ENCODE data around the gene FLG2.

FLG2 gene

DNA sequence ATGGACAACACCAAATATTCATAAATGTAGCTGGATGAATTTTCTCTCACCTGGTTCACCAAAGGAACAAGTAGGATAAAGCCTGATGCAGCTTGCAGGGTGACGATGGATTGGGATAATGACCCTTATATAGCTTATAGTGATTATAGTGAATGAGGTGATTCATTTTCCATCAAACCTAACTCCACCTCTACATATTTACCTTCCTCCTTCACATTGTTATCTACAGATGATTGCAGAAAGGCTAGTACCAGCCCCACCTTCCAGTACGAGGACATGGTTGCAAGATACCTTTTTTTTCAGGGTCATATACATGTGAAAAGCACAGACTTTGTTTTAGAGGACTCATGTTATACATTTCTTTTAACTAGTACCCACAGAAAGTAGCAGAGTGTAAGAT is at the start of gene FLG2:
FLG2 (minus strand) TSS at position 101 of the 400 bp plus-strand sequence. CDS start 1,122 bp downstream, outside the sequence.
- peaks cover 12% of the 10 kb centered on the region for H3K9me3 Mint-ChIP-seq
- no peaks in the 10 kb centered on the region for H3K36me3 Mint-ChIP-seq (ENCODE audit: low read depth)
- H3K27ac Mint-ChIP-seq, result no peak within 1 kb of the TSS
- no peak within 1 kb of the TSS for H3K4me3 Mint-ChIP-seq
- no peaks in the 10 kb centered on the region for H3K4me1 Mint-ChIP-seq (ENCODE audit: low read depth)
- H3K27me3 Mint-ChIP-seq (ENCODE audit: low read depth), result no peaks in the 10 kb centered on the region

DNA sequence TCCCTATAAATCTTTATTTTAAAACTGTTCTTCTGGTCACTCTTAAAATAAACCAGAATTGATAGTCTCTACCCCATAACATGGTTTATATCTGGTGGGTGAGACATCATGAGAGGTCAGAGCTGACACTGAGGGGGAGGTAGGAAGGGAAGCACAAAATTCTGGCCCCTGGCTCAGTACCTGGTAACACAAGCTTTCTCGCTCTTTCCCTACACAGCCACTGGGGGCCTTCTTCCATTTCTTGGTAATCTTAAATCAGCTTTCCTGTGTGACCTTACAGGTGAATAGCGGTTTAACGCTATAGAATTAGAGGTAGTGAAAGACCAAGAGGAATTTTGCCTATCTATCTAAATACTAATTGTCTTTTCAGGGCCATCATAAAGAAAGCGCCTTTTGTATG is 48.9 kb upstream of the FLG2 start:
- H3K9me3 Mint-ChIP-seq, result no peaks in the 10 kb centered on the region
- H3K36me3 Mint-ChIP-seq (ENCODE audit: low read depth), result no peaks in the 10 kb centered on the region
- H3K27ac Mint-ChIP-seq, result no peak overlapping the region
- H3K27me3 Mint-ChIP-seq (ENCODE audit: low read depth), result peaks cover 22% of the 10 kb centered on the region
- H3K4me1 Mint-ChIP-seq (ENCODE audit: low read depth), result no peaks in the 10 kb centered on the region
- no peak overlapping the region for H3K4me3 Mint-ChIP-seq

DNA sequence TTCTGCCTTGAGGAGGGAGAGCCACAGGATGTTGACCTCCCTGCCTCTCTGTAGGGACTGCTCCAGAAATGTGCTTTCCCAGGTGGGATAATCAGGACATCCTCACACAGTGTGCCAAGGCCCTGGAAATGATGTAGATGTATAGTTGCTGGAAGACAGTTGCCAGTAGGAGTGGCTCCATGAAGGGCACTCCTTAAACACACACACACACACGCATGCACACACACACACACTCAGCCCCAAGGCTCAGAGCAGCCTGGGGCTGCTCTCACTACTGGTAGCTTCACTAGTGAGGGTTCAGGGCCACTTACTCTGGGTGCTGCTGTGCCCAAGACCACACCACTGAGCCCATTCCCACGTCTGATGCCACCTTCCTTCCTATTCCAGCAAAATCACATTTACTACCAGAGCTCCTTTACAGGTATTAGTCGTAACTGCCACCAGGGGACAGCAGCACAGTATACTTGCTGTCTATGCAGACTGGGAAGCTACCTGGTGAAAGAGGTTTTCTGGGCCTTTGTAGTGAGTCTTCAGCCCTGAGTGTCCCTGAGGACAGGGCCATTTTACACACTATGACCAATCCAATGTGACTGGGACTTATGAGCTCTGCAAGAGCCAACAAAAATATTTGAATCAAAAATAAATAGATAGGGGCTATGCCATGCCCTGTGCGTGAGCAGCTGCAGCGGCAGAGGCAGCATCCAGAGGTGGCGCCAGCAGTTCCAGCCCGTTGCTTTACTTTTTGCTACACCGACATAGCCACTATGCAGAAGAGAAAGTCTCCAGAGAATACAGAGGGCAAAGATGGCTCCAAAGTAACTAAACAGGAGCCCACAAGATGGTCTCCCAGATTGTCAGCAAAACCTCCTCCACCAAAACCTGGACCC is 39.2 kb upstream of the FLG2 start:
- H3K9me3 Mint-ChIP-seq, result no peaks in the 10 kb centered on the region
- H3K4me3 Mint-ChIP-seq, result no peak overlapping the region
- no peaks in the 10 kb centered on the region for H3K4me1 Mint-ChIP-seq (ENCODE audit: low read depth)
- no peaks in the 10 kb centered on the region for H3K36me3 Mint-ChIP-seq (ENCODE audit: low read depth)
- H3K27ac Mint-ChIP-seq, result no peak overlapping the region
- H3K27me3 Mint-ChIP-seq (ENCODE audit: low read depth), result peaks cover 24% of the 10 kb centered on the region

DNA sequence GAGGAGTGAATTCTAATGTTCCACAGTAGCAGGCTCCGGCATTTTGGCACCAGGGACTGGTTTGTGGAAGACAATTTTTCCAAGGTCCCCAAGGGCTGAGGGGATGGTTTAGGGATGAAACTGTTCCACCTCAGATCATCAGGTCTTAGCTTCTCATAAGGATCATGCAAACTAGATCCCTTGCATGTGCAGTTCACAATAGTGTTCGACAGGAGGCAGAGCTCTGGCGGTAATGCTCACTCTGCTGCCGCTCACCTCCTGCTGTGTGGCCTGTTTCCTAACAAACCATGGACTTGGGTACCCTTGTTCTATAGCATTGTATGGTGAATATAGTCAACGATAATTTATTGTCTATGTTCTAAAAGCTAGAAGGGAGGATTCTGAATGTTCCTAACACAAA is 37.7 kb upstream of the FLG2 start:
- H3K36me3 Mint-ChIP-seq (ENCODE audit: low read depth), result no peaks in the 10 kb centered on the region
- peaks cover 26% of the 10 kb centered on the region for H3K27me3 Mint-ChIP-seq (ENCODE audit: low read depth)
- H3K4me3 Mint-ChIP-seq, result no peak overlapping the region
- no peaks in the 10 kb centered on the region for H3K4me1 Mint-ChIP-seq (ENCODE audit: low read depth)
- H3K9me3 Mint-ChIP-seq, result no peaks in the 10 kb centered on the region
- no peak overlapping the region for H3K27ac Mint-ChIP-seq

DNA sequence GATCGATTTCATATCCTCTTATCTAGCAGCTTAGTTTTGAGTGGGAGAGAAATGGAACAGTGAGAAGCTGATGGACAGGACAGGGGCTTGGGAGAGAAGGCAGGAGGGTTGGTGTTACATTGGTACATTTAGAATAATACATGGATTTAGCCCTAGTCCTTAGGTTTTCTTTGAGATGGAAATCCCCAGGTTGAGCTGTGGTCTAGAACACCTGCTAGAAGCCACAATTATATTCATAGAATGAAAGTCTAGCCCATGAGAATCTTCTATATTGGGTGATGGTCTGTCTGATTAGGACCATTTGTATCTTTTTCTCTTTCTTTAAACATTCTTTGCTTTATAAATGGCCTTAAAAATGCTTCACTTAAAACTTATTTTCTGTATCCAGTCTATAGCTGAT is 34.3 kb upstream of the FLG2 start:
- no peak overlapping the region for H3K27ac Mint-ChIP-seq
- peaks cover 33% of the 10 kb centered on the region for H3K27me3 Mint-ChIP-seq (ENCODE audit: low read depth)
- H3K36me3 Mint-ChIP-seq (ENCODE audit: low read depth), result no peaks in the 10 kb centered on the region
- H3K9me3 Mint-ChIP-seq, result no peaks in the 10 kb centered on the region
- no peak overlapping the region for H3K4me3 Mint-ChIP-seq
- no peaks in the 10 kb centered on the region for H3K4me1 Mint-ChIP-seq (ENCODE audit: low read depth)

DNA sequence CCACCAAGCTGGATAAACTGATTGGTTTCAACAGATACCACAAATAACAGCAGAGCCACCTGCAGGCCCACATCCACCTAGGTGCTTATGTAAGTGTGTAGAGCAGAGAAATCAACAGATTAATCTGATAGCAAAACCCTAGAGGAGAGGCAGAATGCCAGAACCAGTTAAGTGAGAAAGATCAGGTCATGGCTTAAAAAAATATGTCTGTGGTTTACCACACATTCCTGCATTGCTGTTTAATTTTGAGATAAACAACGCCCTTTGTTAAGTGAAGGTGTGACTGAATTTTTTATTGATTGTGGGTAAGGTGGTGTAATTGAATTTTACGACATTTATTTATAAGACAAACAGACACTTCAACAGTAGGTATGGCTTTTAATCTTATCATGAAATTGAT is 33.1 kb upstream of the FLG2 start:
- Mint-ChIP-seq H3K4me1 (ENCODE audit: low read depth) (no peaks in the 10 kb centered on the region), H3K4me3 (no peak overlapping the region), H3K36me3 (ENCODE audit: low read depth) (no peaks in the 10 kb centered on the region), H3K27ac (no peak overlapping the region), H3K9me3 (no peaks in the 10 kb centered on the region), H3K27me3 (ENCODE audit: low read depth) (peaks cover 43% of the 10 kb centered on the region)

DNA sequence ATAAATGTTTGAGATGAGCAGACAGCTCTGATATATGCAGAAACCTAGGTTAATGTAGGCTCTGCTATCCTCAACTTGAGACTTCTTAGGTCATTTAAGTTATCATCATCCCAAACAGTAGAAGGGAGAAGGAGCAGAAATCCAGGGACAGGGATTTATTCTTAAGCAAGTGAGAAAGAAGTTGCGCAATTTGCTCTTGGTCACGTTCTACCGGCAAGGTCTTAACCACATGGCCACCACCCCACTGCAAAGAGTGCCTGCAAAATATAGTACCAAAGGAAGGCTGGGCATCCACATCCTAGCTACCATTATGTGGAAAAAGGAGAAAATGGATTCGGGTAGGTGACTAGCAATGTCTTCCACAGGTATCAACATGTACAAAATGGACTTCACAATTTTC is 29.1 kb upstream of the FLG2 start:
- Mint-ChIP-seq H3K27ac (no peak overlapping the region), H3K4me1 (ENCODE audit: low read depth) (no peaks in the 10 kb centered on the region), H3K36me3 (ENCODE audit: low read depth) (no peaks in the 10 kb centered on the region), H3K9me3 (no peaks in the 10 kb centered on the region), H3K27me3 (ENCODE audit: low read depth) (peaks cover 24% of the 10 kb centered on the region), H3K4me3 (no peak overlapping the region)

DNA sequence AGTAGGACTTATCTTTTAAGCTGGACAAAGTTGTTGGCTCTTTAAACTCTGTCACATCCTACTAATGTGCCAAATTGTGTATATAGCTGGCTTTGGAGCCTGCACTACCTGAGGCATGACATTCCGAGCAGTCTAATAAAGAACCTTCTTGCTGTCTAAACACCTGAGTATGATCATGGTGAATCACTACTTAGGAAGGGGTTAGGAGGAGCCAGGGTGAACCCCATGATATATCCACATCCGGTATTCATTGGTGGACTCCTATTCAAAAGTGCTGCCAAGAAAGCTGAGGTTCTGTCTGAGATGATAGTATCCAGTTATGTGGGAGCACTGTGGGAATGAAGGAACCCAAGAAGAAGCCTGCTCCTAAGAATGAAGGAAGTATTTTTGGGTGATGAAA is 27.1 kb upstream of the FLG2 start:
- Mint-ChIP-seq H3K4me1 (ENCODE audit: low read depth) (no peaks in the 10 kb centered on the region), H3K9me3 (no peaks in the 10 kb centered on the region), H3K27ac (no peak overlapping the region), H3K27me3 (ENCODE audit: low read depth) (peaks cover 19% of the 10 kb centered on the region), H3K4me3 (no peak overlapping the region), H3K36me3 (ENCODE audit: low read depth) (no peaks in the 10 kb centered on the region)

DNA sequence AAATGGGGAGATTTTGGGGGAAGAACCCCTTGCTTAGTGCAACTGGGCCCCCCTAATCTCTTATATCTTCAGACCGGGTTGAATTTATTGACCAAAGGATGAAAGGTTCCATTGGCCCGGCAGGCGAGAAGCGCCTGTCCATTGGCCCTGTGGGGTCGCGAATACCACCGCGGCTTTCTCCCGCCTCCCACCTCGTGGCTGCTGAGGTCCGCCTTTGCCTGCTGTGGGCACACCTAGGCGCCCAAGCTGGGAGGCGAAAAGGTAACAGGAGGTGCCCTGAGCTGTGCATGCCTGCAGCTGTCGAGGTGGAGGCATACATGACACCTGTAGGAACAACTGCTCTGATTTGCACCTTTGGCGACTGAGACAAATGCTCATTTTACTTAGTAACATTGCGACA is 21.1 kb upstream of the FLG2 start:
- Mint-ChIP-seq H3K4me1 (ENCODE audit: low read depth) (no peaks in the 10 kb centered on the region), H3K9me3 (no peaks in the 10 kb centered on the region), H3K27ac (no peak overlapping the region), H3K27me3 (ENCODE audit: low read depth) (peaks cover 11% of the 10 kb centered on the region), H3K36me3 (ENCODE audit: low read depth) (no peaks in the 10 kb centered on the region), H3K4me3 (no peak overlapping the region)

DNA sequence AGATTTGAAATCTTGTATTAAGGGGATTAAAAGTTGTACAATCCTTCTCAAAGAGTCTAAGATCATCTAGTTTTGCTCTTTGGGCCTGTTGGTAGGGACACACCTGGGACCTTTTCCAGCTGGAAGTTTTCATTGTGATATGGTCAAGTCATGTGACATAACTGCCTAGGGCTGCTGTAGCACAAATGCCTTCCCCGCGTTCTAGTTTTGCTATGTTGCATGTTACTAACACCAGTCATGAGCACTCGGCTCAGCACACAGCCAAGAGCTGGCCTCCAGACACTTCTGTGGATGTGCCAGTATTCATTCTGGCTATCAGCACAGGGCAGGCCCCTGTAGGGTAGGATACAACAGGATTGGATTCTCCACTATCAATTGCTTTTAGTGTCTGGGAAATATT is 14.6 kb upstream of the FLG2 start:
- Mint-ChIP-seq H3K4me3 (no peak overlapping the region), H3K27ac (no peak overlapping the region), H3K4me1 (ENCODE audit: low read depth) (no peaks in the 10 kb centered on the region), H3K9me3 (peaks cover 1% of the 10 kb centered on the region), H3K27me3 (ENCODE audit: low read depth) (peaks cover 13% of the 10 kb centered on the region), H3K36me3 (ENCODE audit: low read depth) (no peaks in the 10 kb centered on the region)

DNA sequence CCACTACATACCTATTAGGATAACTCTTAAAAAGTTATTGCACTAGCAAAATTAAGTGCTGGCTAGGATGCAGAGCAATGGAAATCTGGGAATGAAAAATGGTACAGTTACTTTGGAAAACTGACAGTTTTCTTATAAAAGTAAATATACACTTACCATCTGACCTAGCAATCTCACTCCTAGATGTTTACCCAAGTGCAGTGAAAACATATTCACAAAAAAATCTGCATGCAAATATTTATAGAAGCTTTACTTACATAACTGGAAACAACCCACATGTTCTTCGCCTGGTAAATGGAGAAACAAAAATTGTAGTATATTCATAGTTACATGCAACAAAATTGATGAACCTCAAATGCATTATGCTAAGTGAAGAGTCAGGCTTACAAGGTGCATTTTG is 12.9 kb upstream of the FLG2 start:
- Mint-ChIP-seq H3K27me3 (ENCODE audit: low read depth) (peaks cover 14% of the 10 kb centered on the region), H3K9me3 (peaks cover 10% of the 10 kb centered on the region), H3K36me3 (ENCODE audit: low read depth) (no peaks in the 10 kb centered on the region), H3K4me1 (ENCODE audit: low read depth) (no peaks in the 10 kb centered on the region), H3K27ac (no peak overlapping the region), H3K4me3 (no peak overlapping the region)

DNA sequence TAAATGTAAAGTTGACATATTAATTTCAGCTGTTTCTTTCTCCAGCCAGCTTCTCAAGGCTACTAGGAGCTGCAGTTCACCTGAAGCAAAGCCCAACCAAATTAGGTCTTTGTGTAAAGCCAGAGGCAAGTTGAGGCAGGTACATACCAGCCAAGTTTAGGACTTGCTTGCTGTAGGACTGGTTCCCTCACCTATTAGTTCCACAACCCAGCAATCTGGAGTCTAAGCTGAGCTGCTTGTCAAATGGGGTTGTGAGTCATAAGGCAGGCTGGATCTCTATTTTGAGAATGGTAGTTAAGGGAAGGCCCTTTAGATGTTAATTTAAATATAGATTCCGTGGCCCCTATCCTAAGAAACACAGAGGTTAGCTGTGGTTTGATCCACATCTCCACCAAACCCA is 7.6 kb upstream of the FLG2 start:
- Mint-ChIP-seq H3K4me3 (no peak overlapping the region), H3K27me3 (ENCODE audit: low read depth) (peaks cover 4% of the 10 kb centered on the region), H3K36me3 (ENCODE audit: low read depth) (no peaks in the 10 kb centered on the region), H3K9me3 (peaks cover 10% of the 10 kb centered on the region), H3K27ac (no peak overlapping the region), H3K4me1 (ENCODE audit: low read depth) (no peaks in the 10 kb centered on the region)

DNA sequence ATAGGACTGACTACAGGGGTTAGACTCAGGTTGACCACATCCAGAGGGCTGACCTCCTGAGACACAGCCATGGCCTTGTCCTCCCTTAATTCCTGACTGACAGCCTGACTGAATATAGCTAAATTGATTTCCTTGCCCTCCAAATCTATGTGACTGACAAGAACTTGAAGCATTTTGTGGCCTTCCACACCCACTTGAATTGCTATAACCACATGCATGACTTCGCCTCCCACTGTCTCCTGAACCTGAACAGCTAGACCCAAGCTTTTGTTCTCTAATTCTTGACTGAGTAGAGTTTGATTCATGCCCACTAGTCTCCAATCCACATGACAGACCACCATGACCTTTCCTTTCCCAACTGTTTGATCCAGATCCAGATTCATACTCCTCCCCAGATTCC is 3.1 kb downstream of the FLG2 start:
- H3K9me3 Mint-ChIP-seq, result peaks cover 20% of the 10 kb centered on the region
- no peak overlapping the region for H3K4me3 Mint-ChIP-seq
- H3K36me3 Mint-ChIP-seq (ENCODE audit: low read depth), result no peaks in the 10 kb centered on the region
- no peaks in the 10 kb centered on the region for H3K4me1 Mint-ChIP-seq (ENCODE audit: low read depth)
- H3K27me3 Mint-ChIP-seq (ENCODE audit: low read depth), result no peaks in the 10 kb centered on the region
- H3K27ac Mint-ChIP-seq, result peak overlapping the region; percentile 28

DNA sequence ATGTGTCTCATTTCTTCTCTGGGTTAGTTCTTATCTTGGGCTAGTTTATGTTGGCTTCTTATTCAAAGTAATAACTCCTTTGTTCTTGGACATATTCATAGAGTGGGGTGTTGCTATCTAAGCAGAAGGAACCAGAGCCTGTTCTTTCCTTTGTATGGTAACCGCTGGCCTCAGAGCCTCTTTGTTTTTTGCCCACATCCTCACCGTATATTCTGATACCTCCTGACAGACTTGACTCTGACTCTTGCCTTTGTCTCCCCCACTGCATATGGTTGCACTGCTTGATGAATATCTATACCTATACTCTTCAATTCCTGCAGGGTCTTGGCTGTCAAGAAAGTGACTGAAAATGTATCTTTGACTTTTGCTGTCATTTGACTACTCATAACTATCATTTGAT is 10.2 kb downstream of the FLG2 start:
- H3K27ac Mint-ChIP-seq, result no peak overlapping the region
- H3K9me3 Mint-ChIP-seq, result peaks cover 7% of the 10 kb centered on the region
- no peak overlapping the region for H3K4me3 Mint-ChIP-seq
- H3K36me3 Mint-ChIP-seq (ENCODE audit: low read depth), result no peaks in the 10 kb centered on the region
- peaks cover 18% of the 10 kb centered on the region for H3K27me3 Mint-ChIP-seq (ENCODE audit: low read depth)
- H3K4me1 Mint-ChIP-seq (ENCODE audit: low read depth), result no peaks in the 10 kb centered on the region

DNA sequence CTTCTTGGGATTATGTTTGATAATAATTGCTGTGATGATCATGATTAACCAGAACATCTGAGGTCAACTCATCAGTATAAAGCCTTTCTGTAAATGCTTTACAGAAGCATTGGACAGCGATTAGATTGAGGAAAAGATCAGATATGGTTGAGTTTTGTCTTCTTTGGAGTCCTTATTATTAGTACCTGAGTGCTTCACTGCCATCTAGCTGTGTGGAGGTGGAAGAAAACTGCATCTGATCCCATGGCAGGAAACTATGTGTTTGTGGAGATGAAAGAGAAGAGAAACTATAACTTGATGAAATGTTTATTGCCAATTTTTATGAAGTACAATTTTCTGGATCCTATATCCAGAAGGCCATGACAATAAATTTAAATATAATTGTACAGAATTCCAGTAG is 11.4 kb downstream of the FLG2 start:
- Mint-ChIP-seq H3K4me1 (ENCODE audit: low read depth) (no peaks in the 10 kb centered on the region), H3K36me3 (ENCODE audit: low read depth) (no peaks in the 10 kb centered on the region), H3K27me3 (ENCODE audit: low read depth) (peaks cover 23% of the 10 kb centered on the region), H3K27ac (no peak overlapping the region), H3K9me3 (no peaks in the 10 kb centered on the region), H3K4me3 (no peak overlapping the region)

Measured in T-helper 1 cell treated with Interleukin-12 subunit alpha and Interleukin-12 subunit beta and Interleukin-4 antibody, amounts not matched to agents 30 μg/mL and 1 μg/mL, for 36 hours (primary cell).